ENCODE results near the gene CNN2.

DNA sequence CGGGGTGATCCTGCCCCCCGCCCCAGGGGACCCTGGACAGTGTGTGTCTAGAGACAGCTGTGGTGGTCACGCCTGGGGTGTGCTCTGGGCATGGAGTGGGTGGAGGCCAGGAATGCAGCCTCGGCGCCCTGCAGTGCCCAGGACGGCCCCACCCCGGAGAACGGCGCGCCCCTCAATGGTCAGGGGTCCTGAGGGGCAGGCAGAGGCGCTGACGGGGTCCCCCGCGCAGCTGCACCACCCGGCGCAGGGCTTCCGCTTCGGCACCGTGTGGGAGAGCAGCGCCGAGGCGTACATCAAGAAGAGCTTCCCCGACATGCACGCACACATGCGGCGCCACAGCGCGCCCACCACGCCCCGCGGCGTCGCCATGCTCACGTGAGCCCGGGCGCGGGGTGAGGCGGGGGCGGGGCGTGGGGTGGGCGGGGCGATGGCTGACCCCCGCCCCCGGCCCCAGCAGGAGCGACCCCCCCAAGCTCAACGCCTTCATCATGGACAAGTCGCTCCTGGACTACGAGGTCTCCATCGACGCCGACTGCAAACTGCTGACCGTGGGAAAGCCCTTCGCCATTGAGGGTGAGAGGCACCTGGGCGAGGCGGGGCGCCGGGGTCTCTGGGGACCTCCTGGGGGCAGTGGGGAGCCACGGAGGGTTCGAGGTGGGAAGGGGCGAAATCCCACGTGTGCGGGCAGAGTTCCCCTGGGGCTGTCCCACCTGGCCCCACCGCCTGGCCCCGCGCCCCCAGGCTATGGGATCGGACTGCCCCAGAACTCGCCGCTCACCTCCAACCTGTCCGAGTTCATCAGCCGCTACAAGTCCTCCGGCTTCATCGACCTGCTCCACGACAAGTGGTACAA lies 18.8 kb upstream of the CNN2 start:
- TF ChIP-seq CTCF (IDR thresholded peaks at IDR 0.05): no peak
- TF ChIP-seq ZFX (IDR thresholded peaks at IDR 0.05; ENCODE audit: borderline replicate concordance): no peak
